ENCODE results near the gene KRTAP19-8. TPM values are rescaled to one million over a fixed set of nuclear protein-coding genes. Genes with fewer than 3 reads are reported as not detected.

The KRTAP19-8 gene
- total RNA-seq, 1 donor from 2014 or later, result not detected

DNA sequence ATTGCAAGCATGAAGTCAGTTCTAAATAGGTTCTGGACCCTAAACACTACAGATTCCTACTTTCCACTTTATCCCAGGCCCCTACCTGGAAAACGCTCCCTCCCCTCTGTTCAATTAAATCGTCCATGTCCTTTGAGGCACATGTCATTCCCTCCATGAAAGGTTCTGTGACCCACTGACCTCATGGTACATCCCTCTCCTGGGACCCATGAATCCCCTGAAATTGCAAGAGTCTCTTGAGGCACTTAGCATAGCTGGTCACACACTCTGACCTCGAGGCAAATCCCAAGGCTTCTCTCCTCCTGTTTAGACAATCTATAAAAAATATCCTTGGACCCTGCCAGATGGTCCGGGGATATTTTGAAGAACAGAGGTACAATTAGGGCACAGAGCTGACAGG lies 34.3 kb upstream of the KRTAP19-8 start:
- no peak for FAIRE-seq
- H3K4me3 ChIP-seq (ENCODE audit: insufficient read depth, low read depth, low read length), result no peak overlapping the region
- DNase-seq (ENCODE audit: low read depth), result no peak
- no peak overlapping the region for H3K4me2 ChIP-seq (ENCODE audit: low read length)
- H3K79me2 ChIP-seq (ENCODE audit: insufficient read depth, low read length), result no peaks in the 10 kb centered on the region
- no peaks in the 10 kb centered on the region for H3K4me1 ChIP-seq (ENCODE audit: insufficient read depth, low read length)
- TF ChIP-seq, protein P1, sequence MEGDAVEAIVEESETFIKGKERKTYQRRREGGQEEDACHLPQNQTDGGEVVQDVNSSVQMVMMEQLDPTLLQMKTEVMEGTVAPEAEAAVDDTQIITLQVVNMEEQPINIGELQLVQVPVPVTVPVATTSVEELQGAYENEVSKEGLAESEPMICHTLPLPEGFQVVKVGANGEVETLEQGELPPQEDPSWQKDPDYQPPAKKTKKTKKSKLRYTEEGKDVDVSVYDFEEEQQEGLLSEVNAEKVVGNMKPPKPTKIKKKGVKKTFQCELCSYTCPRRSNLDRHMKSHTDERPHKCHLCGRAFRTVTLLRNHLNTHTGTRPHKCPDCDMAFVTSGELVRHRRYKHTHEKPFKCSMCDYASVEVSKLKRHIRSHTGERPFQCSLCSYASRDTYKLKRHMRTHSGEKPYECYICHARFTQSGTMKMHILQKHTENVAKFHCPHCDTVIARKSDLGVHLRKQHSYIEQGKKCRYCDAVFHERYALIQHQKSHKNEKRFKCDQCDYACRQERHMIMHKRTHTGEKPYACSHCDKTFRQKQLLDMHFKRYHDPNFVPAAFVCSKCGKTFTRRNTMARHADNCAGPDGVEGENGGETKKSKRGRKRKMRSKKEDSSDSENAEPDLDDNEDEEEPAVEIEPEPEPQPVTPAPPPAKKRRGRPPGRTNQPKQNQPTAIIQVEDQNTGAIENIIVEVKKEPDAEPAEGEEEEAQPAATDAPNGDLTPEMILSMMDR (IDR thresholded peaks at IDR 0.05; ENCODE audit: insufficient read depth, low read depth, low read length), result no peak
- TF ChIP-seq EZH2 (IDR thresholded peaks at IDR 0.05; ENCODE audit: insufficient read depth, low read length), result no peak
- H3K9me3 ChIP-seq (ENCODE audit: insufficient read depth, low read depth, low read length), result no peaks in the 10 kb centered on the region
- H3K9me3 Mint-ChIP-seq (ENCODE audit: unreplicated experiment), result peaks cover 2% of the 10 kb centered on the region
- H3K27ac Mint-ChIP-seq (ENCODE audit: unreplicated experiment), result no peak overlapping the region
- H3K4me1 Mint-ChIP-seq (ENCODE audit: low read depth, unreplicated experiment), result no peaks in the 10 kb centered on the region
- H3K4me3 Mint-ChIP-seq (ENCODE audit: unreplicated experiment), result no peak overlapping the region
- peaks cover 10% of the 10 kb centered on the region for H3K27me3 Mint-ChIP-seq (ENCODE audit: low read depth, unreplicated experiment)
- no peaks in the 10 kb centered on the region for H3K36me3 Mint-ChIP-seq (ENCODE audit: low read depth, unreplicated experiment)
- H2AFZ ChIP-seq (ENCODE audit: low read depth, low read length), result no peak overlapping the region
- H3K9ac ChIP-seq (ENCODE audit: low read length), result no peak overlapping the region
- no peak overlapping the region for H3K27ac ChIP-seq (ENCODE audit: low read depth, low read length)
- no peaks in the 10 kb centered on the region for H4K20me1 ChIP-seq (ENCODE audit: insufficient read depth, low read length)
- no peaks in the 10 kb centered on the region for H3K27me3 ChIP-seq (ENCODE audit: insufficient read depth, low read length)
- H3K36me3 ChIP-seq (ENCODE audit: insufficient read depth, low read length), result no peaks in the 10 kb centered on the region

DNA sequence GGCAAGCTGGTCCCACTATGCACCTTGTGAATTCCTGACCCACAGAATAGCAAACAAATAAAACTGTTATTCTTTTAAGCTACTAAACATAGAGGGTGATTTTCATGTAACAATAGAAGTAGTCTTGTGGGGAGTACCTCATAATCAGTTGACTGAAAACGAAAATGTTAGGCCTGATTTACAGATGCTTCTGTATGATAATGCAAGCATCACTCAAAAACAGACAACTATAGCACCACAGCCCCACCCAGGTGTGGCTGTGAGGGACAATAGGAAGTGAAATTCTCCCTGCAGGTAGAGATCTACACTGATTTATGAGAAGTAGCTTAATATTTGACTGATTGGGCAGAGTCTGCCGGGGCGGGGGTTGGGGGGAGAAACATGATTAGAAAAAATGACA lies 26.5 kb upstream of the KRTAP19-8 start:
- no peaks in the 10 kb centered on the region for H3K27me3 Mint-ChIP-seq (ENCODE audit: low read depth, unreplicated experiment)
- no peaks in the 10 kb centered on the region for H3K9me3 Mint-ChIP-seq (ENCODE audit: unreplicated experiment)

DNA sequence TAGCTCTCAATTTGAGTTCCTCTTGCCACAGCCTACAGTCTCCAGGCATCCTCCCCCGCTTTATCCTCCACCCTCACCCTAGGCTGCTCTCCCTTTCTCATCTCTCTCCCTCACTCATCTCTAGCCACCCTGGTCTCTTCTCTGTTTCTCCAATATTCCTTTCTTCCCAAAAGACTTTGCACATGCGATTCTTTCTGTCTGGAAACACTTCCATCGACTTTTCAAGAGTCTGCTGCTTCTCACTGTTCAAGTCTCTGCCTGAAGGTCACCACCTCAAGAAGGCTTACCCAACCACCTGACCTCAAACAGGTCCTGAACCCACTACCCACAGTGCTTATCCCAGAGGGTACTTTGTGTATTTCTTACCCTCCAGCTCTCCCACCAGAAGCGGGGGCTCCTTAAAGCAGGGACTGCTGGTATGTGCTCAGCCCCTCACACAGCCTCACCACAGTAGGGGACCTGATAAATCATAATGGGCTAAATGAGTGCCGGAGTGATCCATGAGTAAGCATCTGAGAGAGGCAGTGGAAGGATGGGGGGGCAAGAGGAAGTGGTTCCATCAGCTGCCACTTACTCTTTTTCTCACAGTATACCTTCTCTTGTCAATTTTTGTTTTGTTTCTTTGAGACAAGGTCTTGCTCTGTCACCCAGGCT lies 14.3 kb upstream of the KRTAP19-8 start:
- Histone ChIP-seq H3K27me3 (ENCODE audit: insufficient read depth, low read length) (no peaks in the 10 kb centered on the region), H3K36me3 (ENCODE audit: insufficient read depth, low read length) (no peaks in the 10 kb centered on the region), H3K9ac (ENCODE audit: low read length) (no peak overlapping the region), H2AFZ (ENCODE audit: low read depth, low read length) (no peak overlapping the region), H3K4me2 (ENCODE audit: low read length) (no peak overlapping the region), H3K79me2 (ENCODE audit: insufficient read depth, low read length) (no peaks in the 10 kb centered on the region), H3K4me1 (ENCODE audit: insufficient read depth, low read length) (no peaks in the 10 kb centered on the region), H3K4me3 (ENCODE audit: insufficient read depth, low read depth, low read length) (no peak overlapping the region), H3K9me3 (ENCODE audit: insufficient read depth, low read depth, low read length) (peaks cover 5% of the 10 kb centered on the region), H4K20me1 (ENCODE audit: insufficient read depth, low read length) (no peaks in the 10 kb centered on the region), H3K27ac (ENCODE audit: low read depth, low read length) (no peak overlapping the region)
- Mint-ChIP-seq H3K4me1 (ENCODE audit: low read depth, unreplicated experiment) (peaks cover 5% of the 10 kb centered on the region), H3K36me3 (ENCODE audit: low read depth, unreplicated experiment) (no peaks in the 10 kb centered on the region), H3K4me3 (ENCODE audit: unreplicated experiment) (no peak overlapping the region), H3K9me3 (ENCODE audit: unreplicated experiment) (no peaks in the 10 kb centered on the region), H3K27ac (ENCODE audit: unreplicated experiment) (no peak overlapping the region), H3K27me3 (ENCODE audit: low read depth, unreplicated experiment) (peaks cover 9% of the 10 kb centered on the region)
- no peak for TF ChIP-seq EZH2 (IDR thresholded peaks at IDR 0.05; ENCODE audit: insufficient read depth, low read length)
- TF ChIP-seq, protein P1 (IDR thresholded peaks at IDR 0.05; ENCODE audit: insufficient read depth, low read depth, low read length), result no peak
- DNase-seq (ENCODE audit: low read depth) (no peak), FAIRE-seq (no peak)

More for the DNA sequence above, 26.5 kb upstream of the KRTAP19-8 start:
- Histone ChIP-seq H3K79me2 (ENCODE audit: insufficient read depth, low read length) (no peaks in the 10 kb centered on the region), H3K36me3 (ENCODE audit: insufficient read depth, low read length) (no peaks in the 10 kb centered on the region), H3K4me3 (ENCODE audit: insufficient read depth, low read depth, low read length) (no peak overlapping the region), H3K4me1 (ENCODE audit: insufficient read depth, low read length) (no peaks in the 10 kb centered on the region), H4K20me1 (ENCODE audit: insufficient read depth, low read length) (no peaks in the 10 kb centered on the region), H3K27ac (ENCODE audit: low read depth, low read length) (no peak overlapping the region), H3K27me3 (ENCODE audit: insufficient read depth, low read length) (no peaks in the 10 kb centered on the region), H3K9ac (ENCODE audit: low read length) (no peak overlapping the region), H3K4me2 (ENCODE audit: low read length) (no peak overlapping the region), H3K9me3 (ENCODE audit: insufficient read depth, low read depth, low read length) (no peaks in the 10 kb centered on the region), H2AFZ (ENCODE audit: low read depth, low read length) (no peak overlapping the region)
- TF ChIP-seq, protein P1 (IDR thresholded peaks at IDR 0.05; ENCODE audit: insufficient read depth, low read depth, low read length), result no peak
- TF ChIP-seq EZH2 (IDR thresholded peaks at IDR 0.05; ENCODE audit: insufficient read depth, low read length), result no peak
- Mint-ChIP-seq H3K4me3 (ENCODE audit: unreplicated experiment) (no peak overlapping the region), H3K4me1 (ENCODE audit: low read depth, unreplicated experiment) (no peaks in the 10 kb centered on the region), H3K36me3 (ENCODE audit: low read depth, unreplicated experiment) (no peaks in the 10 kb centered on the region), H3K27ac (ENCODE audit: unreplicated experiment) (no peak overlapping the region)
- DNase-seq (ENCODE audit: low read depth), result no peak
- no peak for FAIRE-seq
